ENCODE results near the gene TXNDC11.

Gene TXNDC11

GRCh38 chr16:11651796-11652195, 90.9 kb downstream of the TXNDC11 start:
- no peak for TF ChIP-seq CTCF (IDR thresholded peaks at IDR 0.05; ENCODE audit: low read depth, low read length)
- DNase-seq (ENCODE audit: extremely low read depth, low read depth) = no peak

- no peak for DNase-seq (ENCODE audit: extremely low read depth, low read depth)
These were observed 91.7 kb downstream of the TXNDC11 start for GRCh38 chr16:11650641-11651591.

GRCh38 chr16:11649276-11649675, 93.4 kb downstream of the TXNDC11 start:
- TF ChIP-seq CTCF (IDR thresholded peaks at IDR 0.05; ENCODE audit: low read depth, low read length) = no peak
- DNase-seq (ENCODE audit: extremely low read depth, low read depth) = no peak

More at GRCh38 chr16:11650641-11651591, 91.7 kb downstream of the TXNDC11 start:
- no peak for TF ChIP-seq CTCF (IDR thresholded peaks at IDR 0.05; ENCODE audit: low read depth, low read length)

GRCh38 chr16:11642765-11643116, 99.9 kb downstream of the TXNDC11 start:
- no peak for TF ChIP-seq CTCF (IDR thresholded peaks at IDR 0.05; ENCODE audit: low read depth, low read length)
- no peak for DNase-seq (ENCODE audit: extremely low read depth, low read depth)

GRCh38 chr16:11640987-11641817, 101.5 kb downstream of the TXNDC11 start:
- peak; percentile 54 for DNase-seq (ENCODE audit: extremely low read depth, low read depth)
- TF ChIP-seq CTCF (IDR thresholded peaks at IDR 0.05; ENCODE audit: low read depth, low read length) = peak; percentile 76

- no peak for TF ChIP-seq CTCF (IDR thresholded peaks at IDR 0.05; ENCODE audit: low read depth, low read length)
- peak; percentile 97 for DNase-seq (ENCODE audit: extremely low read depth, low read depth)
These were observed 102.4 kb downstream of the TXNDC11 start for GRCh38 chr16:11639925-11640899.
